GM21526 (cell line): ENCODE data around the gene LINGO3.
"Not testable (repeated sequence)": the region's sequence is repeated elsewhere in the genome, so short reads cannot be mapped to it uniquely, and the experiment has no call there.

Experiments
- ATAC-seq: cut with Tn5 transposase; IDR thresholded peaks from one replicate; pipeline ENCODE4 v1.9.1; 2021; ENCODE audit warnings: moderate library complexity; ENCODE audit not compliant: unreplicated experiment, low FRiP score

Gene LINGO3

GRCh38 chr19:2308114-2308556, at the start of gene LINGO3:
Gene LINGO3 (minus strand): TSS chr19:2308154. CDS start chr19:2291776, 16,378 bp downstream.
- no peak for ATAC-seq

- no peak for ATAC-seq
These were observed 48.2 kb upstream of the LINGO3 start for GRCh38 chr19:2356036-2356646.

- ATAC-seq: no peak
These were observed 47.4 kb upstream of the LINGO3 start for GRCh38 chr19:2355168-2356035.

GRCh38 chr19:2354670-2355069, 46.7 kb upstream of the LINGO3 start:
- ATAC-seq: no peak

- no peak for ATAC-seq
These were observed 46.1 kb upstream of the LINGO3 start for GRCh38 chr19:2353887-2354592.

- ATAC-seq: no peak
These were observed 45.4 kb upstream of the LINGO3 start for GRCh38 chr19:2353159-2353886.

GRCh38 chr19:2352121-2352520, 44.2 kb upstream of the LINGO3 start:
- ATAC-seq: no peak

- ATAC-seq: no peak
These were observed 43.6 kb upstream of the LINGO3 start for GRCh38 chr19:2351591-2351990.

GRCh38 chr19:2350656-2351055, 42.7 kb upstream of the LINGO3 start:
- no peak for ATAC-seq

- ATAC-seq: not testable (repeated sequence)
These were observed 41.9 kb upstream of the LINGO3 start for GRCh38 chr19:2349818-2350217.

- no peak for ATAC-seq
These were observed 38.1 kb upstream of the LINGO3 start for GRCh38 chr19:2345794-2346663.

GRCh38 chr19:2345076-2345475, 37.1 kb upstream of the LINGO3 start:
- ATAC-seq: no peak

- ATAC-seq: no peak
These were observed 36.5 kb upstream of the LINGO3 start for GRCh38 chr19:2344381-2344870.

GRCh38 chr19:2343289-2343982, 35.5 kb upstream of the LINGO3 start:
- no peak for ATAC-seq

- no peak for ATAC-seq
These were observed 34.8 kb upstream of the LINGO3 start for GRCh38 chr19:2342656-2343288.

- ATAC-seq: no peak
These were observed 34.0 kb upstream of the LINGO3 start for GRCh38 chr19:2341982-2342381.

GRCh38 chr19:2341244-2341751, 33.3 kb upstream of the LINGO3 start:
- no peak for ATAC-seq
